PC-3 (cell line): Measurements from ENCODE around the gene KRTAP4-5. TPM values are rescaled to one million over a fixed set of nuclear protein-coding genes. Genes with fewer than 3 reads are reported as not detected.

Experiments
- ATAC-seq: fragments of 200-7000 bp; cut with Tn5 transposase; 2 replicates; pipeline ENCODE4 v1.9.1; 2020; ENCODE audit warnings: mild to moderate bottlenecking, moderate library complexity
- BruUV-seq: library from RNA; stranded (reverse); fragments of 400-500 nt; replicated peaks from 2 replicates; lab custom pipeline; 2021; lab: Mats Ljungman, UMichigan
- CTCF ChIA-PET: fragments of 300-600 bp; sonication (Branson Sonifier 250); formaldehyde crosslinking; loops from one replicate; lab custom pipeline; 2022; ENCODE audit warnings: antibody characterized with exemption; lab: Charles Lee
- POLR2A ChIA-PET: fragments of 300-600 bp; sonication (Branson Sonifier 250); formaldehyde crosslinking; loops from one replicate; lab custom pipeline; 2022; ENCODE audit warnings: antibody characterized with exemption; ENCODE audit not compliant: unreplicated experiment; lab: Charles Lee
- DNase-seq: peaks from one replicate; pipeline ENCODE4 v3.0.0-alpha.2; 2015
- H2AFZ ChIP-seq: fragments of 300-600 bp; sonication (generic); 2 replicates; pipeline ENCODE4 v1.6.0; 2016; ENCODE audit warnings: antibody characterized with exemption, low read length
- H3F3A ChIP-seq: fragments of 300-600 bp; sonication (generic); one replicate; pipeline ENCODE4 v1.6.0; 2017; ENCODE audit warnings: antibody characterized with exemption, low read length, control low read depth, mild to moderate bottlenecking; ENCODE audit not compliant: unreplicated experiment
- H3K27ac ChIP-seq: fragments of 300-600 bp; sonication (generic); 2 replicates; pipeline ENCODE4 v1.5.1; 2016; ENCODE audit warnings: mild to moderate bottlenecking, low read length
- H3K27me3 ChIP-seq: fragments of 300-600 bp; sonication (generic); 2 replicates; pipeline ENCODE4 v1.6.1; 2016; ENCODE audit warnings: low read length, mixed read lengths
- H3K36me3 ChIP-seq: fragments of 300-600 bp; sonication (generic); 2 replicates; pipeline ENCODE4 v1.6.1; 2016; ENCODE audit warnings: low read depth, mixed run types, low read length, mixed read lengths
- H3K4me1 ChIP-seq: fragments of 300-600 bp; sonication (generic); 2 replicates; pipeline ENCODE4 v1.5.1; 2016; ENCODE audit warnings: low read length; ENCODE audit not compliant: insufficient read depth
- H3K4me2 ChIP-seq: fragments of 300-600 bp; sonication (generic); 2 replicates; pipeline ENCODE4 v1.6.0; 2016; ENCODE audit warnings: low read length
- H3K4me3 ChIP-seq: fragments of 300-600 bp; sonication (generic); 2 replicates; pipeline ENCODE4 v1.5.1; 2016; ENCODE audit warnings: mild to moderate bottlenecking, low read length, mixed read lengths
- H3K79me2 ChIP-seq: fragments of 300-600 bp; sonication (generic); 2 replicates; pipeline ENCODE4 v1.6.1; 2017; ENCODE audit warnings: low read length, mixed read lengths
- H3K9ac ChIP-seq: fragments of 300-600 bp; sonication (generic); 2 replicates; pipeline ENCODE4 v1.6.0; 2016; ENCODE audit warnings: mild to moderate bottlenecking, low read length
- H3K9me2 ChIP-seq: fragments of 300-600 bp; sonication (generic); replicated peaks from 2 replicates; pipeline ENCODE4 v1.6.1; 2016; ENCODE audit warnings: mixed run types, low read length, mixed read lengths
- H3K9me3 ChIP-seq: fragments of 300-600 bp; sonication (generic); 2 replicates; pipeline ENCODE4 v1.6.1; 2016; ENCODE audit warnings: low read length, mixed read lengths
- H4K20me1 ChIP-seq: fragments of 300-600 bp; sonication (generic); 2 replicates; pipeline ENCODE4 v1.6.1; 2016; ENCODE audit warnings: low read length, mixed read lengths
- EZH2 ChIP-seq: fragments of 300-600 bp; sonication (generic); IDR thresholded peaks from one replicate; pipeline ENCODE4 v1.6.1; 2017; ENCODE audit warnings: antibody characterized with exemption, mild to moderate bottlenecking, low read length; ENCODE audit not compliant: unreplicated experiment
- EZH2phosphoT487 ChIP-seq: fragments of 300-600 bp; sonication (generic); IDR thresholded peaks from 2 replicates; pipeline ENCODE4 v1.6.1; 2018; ENCODE audit warnings: mild to moderate bottlenecking, antibody characterized with exemption, low read length, borderline replicate concordance
- intact Hi-C: fragments of 100-400 bp; cut with micrococcal nuclease; formaldehyde crosslinking; loops from 2 replicates; pipeline ENCODE4 v1.9.0; 2023
- total RNA-seq: library from RNA; depleted of rRNA; stranded (reverse); fragments of >200 nt; gene quantifications from 2 replicates; pipeline ENCODE4 v1.2.3, GENCODE V29; 2014
- TF ChIP-seq, protein P1 (sequence below): fragments of 300-600 bp; sonication (generic); conservative IDR thresholded peaks from 2 replicates; pipeline ENCODE4 v1.5.1; 2017; ENCODE audit warnings: antibody characterized with exemption, low read depth, mild to moderate bottlenecking, low read length

The KRTAP4-5 gene
- total RNA-seq, 1 experiment from 2014 or later = not detected

DNA sequence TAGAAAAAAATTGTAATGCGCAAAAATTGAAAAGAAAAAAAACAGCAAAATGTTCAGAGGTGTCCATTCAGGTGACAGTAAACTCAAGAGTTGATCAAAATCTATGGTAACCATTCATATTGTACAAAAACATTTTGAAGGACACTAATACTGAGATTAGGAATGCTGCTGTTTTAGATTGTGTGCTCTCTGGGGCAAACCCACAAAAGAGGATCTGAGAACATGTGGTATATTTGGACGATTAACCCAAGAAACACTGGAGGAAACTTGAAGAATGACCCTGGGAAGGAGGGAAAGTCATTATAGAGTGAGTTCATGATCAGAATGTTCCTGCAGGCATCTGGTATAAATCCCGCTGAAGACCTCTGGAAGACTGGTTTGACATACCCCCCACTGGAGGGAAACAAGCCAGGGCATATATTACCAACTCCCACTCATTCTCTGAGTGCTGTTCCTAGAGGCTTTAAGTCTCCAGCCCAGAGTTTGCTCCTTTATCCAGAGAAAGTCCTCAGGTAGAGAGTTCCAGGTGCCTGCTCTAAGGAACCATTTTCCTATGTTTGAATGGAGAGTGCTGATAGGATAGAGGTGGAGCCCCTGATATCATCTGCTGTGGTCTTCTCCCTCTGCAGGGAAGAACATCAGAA lies 27.2 kb upstream of the KRTAP4-5 start:
- POLR2A ChIA-PET = no interaction called here
- TF ChIP-seq, protein P1, sequence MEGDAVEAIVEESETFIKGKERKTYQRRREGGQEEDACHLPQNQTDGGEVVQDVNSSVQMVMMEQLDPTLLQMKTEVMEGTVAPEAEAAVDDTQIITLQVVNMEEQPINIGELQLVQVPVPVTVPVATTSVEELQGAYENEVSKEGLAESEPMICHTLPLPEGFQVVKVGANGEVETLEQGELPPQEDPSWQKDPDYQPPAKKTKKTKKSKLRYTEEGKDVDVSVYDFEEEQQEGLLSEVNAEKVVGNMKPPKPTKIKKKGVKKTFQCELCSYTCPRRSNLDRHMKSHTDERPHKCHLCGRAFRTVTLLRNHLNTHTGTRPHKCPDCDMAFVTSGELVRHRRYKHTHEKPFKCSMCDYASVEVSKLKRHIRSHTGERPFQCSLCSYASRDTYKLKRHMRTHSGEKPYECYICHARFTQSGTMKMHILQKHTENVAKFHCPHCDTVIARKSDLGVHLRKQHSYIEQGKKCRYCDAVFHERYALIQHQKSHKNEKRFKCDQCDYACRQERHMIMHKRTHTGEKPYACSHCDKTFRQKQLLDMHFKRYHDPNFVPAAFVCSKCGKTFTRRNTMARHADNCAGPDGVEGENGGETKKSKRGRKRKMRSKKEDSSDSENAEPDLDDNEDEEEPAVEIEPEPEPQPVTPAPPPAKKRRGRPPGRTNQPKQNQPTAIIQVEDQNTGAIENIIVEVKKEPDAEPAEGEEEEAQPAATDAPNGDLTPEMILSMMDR = no peak
- no peak for TF ChIP-seq EZH2phosphoT487
- DNase-seq (no peak), ATAC-seq (no peak)
- H3K9ac ChIP-seq = no peak overlapping the region
- no peaks in the 10 kb centered on the region for H3F3A ChIP-seq
- H3K9me2 ChIP-seq = no peaks in the 10 kb centered on the region
- H3K4me2 ChIP-seq = no peak overlapping the region
- H4K20me1 ChIP-seq = no peaks in the 10 kb centered on the region
- no peaks in the 10 kb centered on the region for H3K36me3 ChIP-seq
- no peak overlapping the region for H2AFZ ChIP-seq
- no TSS peak for BruUV-seq
- H3K4me1 ChIP-seq = peaks cover 4% of the 10 kb centered on the region; the same call in 1 of the 2 replicates
- intact Hi-C loops = no loop called here
- H3K4me3 ChIP-seq = no peak overlapping the region
- H3K27me3 ChIP-seq = no peaks in the 10 kb centered on the region
- CTCF ChIA-PET = no interaction called here
- no peaks in the 10 kb centered on the region for H3K9me3 ChIP-seq
- no peaks in the 10 kb centered on the region for H3K79me2 ChIP-seq
- no peak overlapping the region for H3K27ac ChIP-seq

DNA sequence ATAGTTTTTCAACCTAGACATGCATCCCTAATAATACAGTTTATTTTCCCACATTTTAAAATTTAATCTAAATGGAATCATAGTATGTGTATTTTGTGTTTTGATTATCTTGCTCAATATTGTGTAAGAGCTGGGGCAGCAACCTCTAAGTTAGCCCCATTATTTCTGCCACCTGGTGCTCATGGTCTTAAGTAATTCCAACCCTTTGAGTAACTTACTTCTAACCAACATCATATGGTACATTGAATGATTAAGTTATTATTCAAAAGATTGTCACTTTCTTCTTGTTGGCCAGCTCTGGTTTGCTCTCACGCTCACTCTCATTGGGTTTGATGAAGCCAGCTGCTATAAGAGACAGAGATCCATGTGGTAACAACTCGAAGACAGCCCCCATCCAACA lies 22.3 kb upstream of the KRTAP4-5 start:
- no TSS peak for BruUV-seq
- CTCF ChIA-PET = interaction anchor here (0.6 kb wide), 1 partner anchor 9 kb away, joined by 3 read pairs; no protein-coding TSS in a partner anchor
- H3K36me3 ChIP-seq = no peaks in the 10 kb centered on the region

DNA sequence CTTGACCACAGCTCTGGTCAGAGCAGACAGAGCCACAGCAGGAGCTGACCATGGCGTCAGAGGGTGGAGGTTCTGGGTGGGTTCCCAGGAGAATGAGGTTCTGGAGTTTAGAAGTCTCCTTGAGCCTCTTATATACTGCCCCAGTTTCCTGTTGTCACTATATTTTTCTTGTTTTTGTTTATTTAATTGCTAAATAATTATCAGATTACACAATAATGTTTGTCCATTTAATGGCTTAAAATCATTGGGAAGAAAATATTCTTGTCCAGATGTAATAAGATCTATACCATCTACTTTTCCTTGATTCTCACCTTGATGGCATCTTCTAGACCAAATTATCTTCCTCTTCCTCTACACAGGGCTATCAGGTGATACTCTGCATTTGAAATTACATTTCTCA lies 18.5 kb upstream of the KRTAP4-5 start, which contains the start of gene KRTAP4-3:
KRTAP4-3 (minus strand) TSS at position 101 of the 400 bp plus-strand sequence; CDS start at position 52, 49 bp downstream.
- Histone ChIP-seq H3K4me3 (no peak within 1 kb of the TSS), H3K27ac (no peak within 1 kb of the TSS), H3K9ac (no peak within 1 kb of the TSS), H4K20me1 (no peaks in the 10 kb centered on the region), H2AFZ (no peak within 1 kb of the TSS), H3F3A (no peaks in the 10 kb centered on the region), H3K9me2 (no peaks in the 10 kb centered on the region), H3K4me1 (peaks cover 9% of the 10 kb centered on the region), H3K4me2 (no peak within 1 kb of the TSS), H3K27me3 (no peaks in the 10 kb centered on the region), H3K9me3 (no peaks in the 10 kb centered on the region), H3K36me3 (no peaks in the 10 kb centered on the region), H3K79me2 (no peaks in the 10 kb centered on the region)
- no TSS peak for BruUV-seq
- intact Hi-C loops = no loop called here
- ChIA-PET CTCF (no interaction called here), POLR2A (no interaction called here)
- ATAC-seq = no peak
- no peak for DNase-seq
- TF ChIP-seq EZH2phosphoT487 (no peak), EZH2 (no peak)
- TF ChIP-seq, protein P1 = no peak

More for the DNA sequence above, 22.3 kb upstream of the KRTAP4-5 start:
- Histone ChIP-seq H3K9me2 (no peaks in the 10 kb centered on the region), H3K9me3 (no peaks in the 10 kb centered on the region), H3K4me3 (no peak overlapping the region), H2AFZ (no peak overlapping the region), H3F3A (no peaks in the 10 kb centered on the region), H3K4me1 (no peaks in the 10 kb centered on the region), H3K9ac (no peak overlapping the region), H3K79me2 (no peaks in the 10 kb centered on the region), H3K27me3 (no peaks in the 10 kb centered on the region), H4K20me1 (no peaks in the 10 kb centered on the region), H3K4me2 (no peak overlapping the region), H3K27ac (no peak overlapping the region)
- no peak for ATAC-seq
- DNase-seq = no peak
- TF ChIP-seq, protein P1 = no peak
- TF ChIP-seq EZH2phosphoT487 (no peak), EZH2 (no peak)
- POLR2A ChIA-PET = no interaction called here
- intact Hi-C loops = no loop called here
